Vagina (tissue), 2 donors: Measurements from ENCODE around the gene ZNF844. TPM values are rescaled to one million over a fixed set of nuclear protein-coding genes. Genes with fewer than 3 reads are reported as not detected.

Source experiments
- DNase-seq, 2 donors: peaks; one replicate each; pipeline ENCODE4 v3.0.0-alpha.2; 2017; ENCODE audit errors: extremely low spot score in 2 of 2
- H3K27ac ChIP-seq: fragments of 200-600 bp; sonication (generic); one replicate; pipeline ENCODE4 v1.5.1; 2019
- H3K27me3 ChIP-seq: fragments of 200-600 bp; sonication (generic); one replicate; pipeline ENCODE4 v1.5.1; 2019
- H3K36me3 ChIP-seq, 2 donors: fragments of 200-600 bp; sonication (generic); one replicate each; pipeline ENCODE4 v1.5.1; 2017 to 2019
- H3K4me1 ChIP-seq: fragments of 200-600 bp; sonication (generic); one replicate; pipeline ENCODE4 v1.5.1; 2019
- H3K4me3 ChIP-seq, 2 donors: fragments of 200-600 bp; sonication (generic); 1 replicate in 1 of 2; 2 replicates in 1 of 2; pipeline ENCODE4 v1.5.1; 2016 to 2019
- H3K9me3 ChIP-seq: fragments of 200-600 bp; sonication (generic); one replicate; pipeline ENCODE4 v1.5.1; 2019
- POLR2A ChIP-seq, 2 donors: fragments of 450-650 bp; IDR thresholded peaks; one replicate each; pipeline ENCODE4 v1.6.1; 2017; ENCODE audit warnings: antibody characterized with exemption in 2 of 2, mild to moderate bottlenecking in 2 of 2, moderate library complexity in 2 of 2
- POLR2AphosphoS5 ChIP-seq, 2 donors: sonication (generic); formaldehyde crosslinking; IDR thresholded peaks; one replicate each; pipeline ENCODE4 v1.9.0; 2017; ENCODE audit warnings: antibody characterized with exemption in 2 of 2, mild to moderate bottlenecking in 2 of 2, low read depth in 1 of 2; ENCODE audit not compliant: insufficient read depth in 1 of 2
- intact Hi-C: fragments of 100-400 bp; cut with DNase I; formaldehyde crosslinking; loops from one replicate; pipeline ENCODE4 v1.15.1; 2023
- total RNA-seq: library from RNA; depleted of rRNA; stranded (reverse); fragments of >200 nt; gene quantifications from one replicate; pipeline ENCODE4 v1.2.3, GENCODE V29; 2016
- TF ChIP-seq, protein P1 (sequence below), 3 experiments: fragments of 450-650 bp in 2 of 3; fragments of 200-600 bp in 1 of 3; sonication (generic) in 1 of 3; IDR thresholded peaks; one replicate each; pipeline ENCODE4 v1.5.1; 2017 to 2019; ENCODE audit warnings: antibody characterized with exemption in 3 of 3, mild to moderate bottlenecking in 2 of 3, moderate library complexity in 2 of 3

ZNF844 gene
- total RNA-seq, 1 donor from 2014 or later = 7.4 TPM

- no peak for DNase-seq
- TF ChIP-seq, protein P1, sequence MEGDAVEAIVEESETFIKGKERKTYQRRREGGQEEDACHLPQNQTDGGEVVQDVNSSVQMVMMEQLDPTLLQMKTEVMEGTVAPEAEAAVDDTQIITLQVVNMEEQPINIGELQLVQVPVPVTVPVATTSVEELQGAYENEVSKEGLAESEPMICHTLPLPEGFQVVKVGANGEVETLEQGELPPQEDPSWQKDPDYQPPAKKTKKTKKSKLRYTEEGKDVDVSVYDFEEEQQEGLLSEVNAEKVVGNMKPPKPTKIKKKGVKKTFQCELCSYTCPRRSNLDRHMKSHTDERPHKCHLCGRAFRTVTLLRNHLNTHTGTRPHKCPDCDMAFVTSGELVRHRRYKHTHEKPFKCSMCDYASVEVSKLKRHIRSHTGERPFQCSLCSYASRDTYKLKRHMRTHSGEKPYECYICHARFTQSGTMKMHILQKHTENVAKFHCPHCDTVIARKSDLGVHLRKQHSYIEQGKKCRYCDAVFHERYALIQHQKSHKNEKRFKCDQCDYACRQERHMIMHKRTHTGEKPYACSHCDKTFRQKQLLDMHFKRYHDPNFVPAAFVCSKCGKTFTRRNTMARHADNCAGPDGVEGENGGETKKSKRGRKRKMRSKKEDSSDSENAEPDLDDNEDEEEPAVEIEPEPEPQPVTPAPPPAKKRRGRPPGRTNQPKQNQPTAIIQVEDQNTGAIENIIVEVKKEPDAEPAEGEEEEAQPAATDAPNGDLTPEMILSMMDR (IDR thresholded peaks at IDR 0.05) = no peak
- no peak for TF ChIP-seq POLR2AphosphoS5 (IDR thresholded peaks at IDR 0.05; ENCODE audit: insufficient read depth in 1 of 2, low read depth in 1 of 2)
- no peak for TF ChIP-seq POLR2A (IDR thresholded peaks at IDR 0.05)
- H3K36me3 ChIP-seq = peaks cover 0 to 18% of the 10 kb centered on the region in 2 donors
- no peaks in the 10 kb centered on the region for H3K27me3 ChIP-seq
- H3K27ac ChIP-seq = no peak overlapping the region
- H3K4me1 ChIP-seq = no peaks in the 10 kb centered on the region
- H3K4me3 ChIP-seq = no peak overlapping the region
- intact Hi-C loops = no loop called here
- no peaks in the 10 kb centered on the region for H3K9me3 ChIP-seq
Measured at GRCh38 chr19:12111176-12111575, 46.6 kb downstream of the ZNF844 start.

DNA sequence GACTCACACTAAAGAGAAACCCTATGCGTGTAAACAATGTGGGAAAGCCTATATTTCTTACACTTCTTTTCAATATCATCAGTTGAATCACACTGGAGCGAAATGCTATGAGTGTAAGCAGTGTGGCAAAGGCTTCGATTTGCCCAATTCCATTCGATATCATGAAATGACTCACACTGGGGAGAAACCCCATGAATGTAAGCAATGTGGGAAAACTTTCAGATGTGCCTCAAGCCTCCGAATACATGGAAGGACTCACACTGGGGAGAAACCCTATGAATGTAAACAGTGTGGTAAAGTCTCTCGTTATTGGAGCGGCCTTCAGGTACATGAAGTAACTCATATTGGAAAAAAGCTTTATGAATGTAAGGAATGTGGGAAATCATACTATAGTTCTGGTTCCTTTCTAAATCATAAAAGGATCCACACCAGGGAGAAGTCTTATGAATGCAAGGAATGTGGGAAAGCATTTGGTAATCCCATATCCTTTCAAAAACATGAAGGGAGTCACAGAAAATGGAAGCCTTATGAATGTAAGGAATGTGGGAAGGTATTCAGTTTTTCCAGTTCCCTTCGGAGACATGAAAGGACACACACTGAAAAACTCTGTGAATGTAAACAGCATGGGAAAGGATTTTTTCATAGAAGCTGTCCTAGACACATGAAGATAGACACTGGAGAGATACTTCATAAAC is 47.6 kb downstream of the ZNF844 start:
- intact Hi-C loops = no loop called here
- TF ChIP-seq, protein P1 (IDR thresholded peaks at IDR 0.05) = no peak
- H3K36me3 ChIP-seq = peaks cover 0 to 18% of the 10 kb centered on the region in 2 donors
- no peaks in the 10 kb centered on the region for H3K9me3 ChIP-seq
- H3K4me3 ChIP-seq = no peak overlapping the region
- H3K4me1 ChIP-seq = no peaks in the 10 kb centered on the region
- no peak for DNase-seq
- H3K27me3 ChIP-seq = no peaks in the 10 kb centered on the region
- no peak overlapping the region for H3K27ac ChIP-seq

GRCh38 chr19:12112701-12113100 is 48.2 kb downstream of the ZNF844 start:
- Histone ChIP-seq H3K4me3 (no peak overlapping the region), H3K27me3 (no peaks in the 10 kb centered on the region), H3K4me1 (no peaks in the 10 kb centered on the region), H3K9me3 (no peaks in the 10 kb centered on the region), H3K27ac (no peak overlapping the region), H3K36me3 (peaks cover 0 to 18% of the 10 kb centered on the region in 2 donors)
- TF ChIP-seq POLR2AphosphoS5 (IDR thresholded peaks at IDR 0.05; ENCODE audit: insufficient read depth in 1 of 2, low read depth in 1 of 2) (no peak), POLR2A (IDR thresholded peaks at IDR 0.05) (no peak)
- TF ChIP-seq, protein P1 (IDR thresholded peaks at IDR 0.05) = no peak
- intact Hi-C loops = no loop called here
- DNase-seq = no peak

- Histone ChIP-seq H3K4me3 (no peak overlapping the region), H3K4me1 (no peaks in the 10 kb centered on the region), H3K36me3 (peaks cover 0 to 18% of the 10 kb centered on the region in 2 donors), H3K27ac (no peak overlapping the region), H3K27me3 (no peaks in the 10 kb centered on the region), H3K9me3 (no peaks in the 10 kb centered on the region)
- no peak for DNase-seq
- TF ChIP-seq, protein P1 (IDR thresholded peaks at IDR 0.05) = no peak
- TF ChIP-seq POLR2AphosphoS5 (IDR thresholded peaks at IDR 0.05; ENCODE audit: insufficient read depth in 1 of 2, low read depth in 1 of 2) (no peak), POLR2A (IDR thresholded peaks at IDR 0.05) (no peak)
- intact Hi-C loops = no loop called here
Measured at GRCh38 chr19:12113121-12113520, 48.6 kb downstream of the ZNF844 start.

GRCh38 chr19:12117201-12117970 is 52.9 kb downstream of the ZNF844 start:
- no peak for DNase-seq
- no peaks in the 10 kb centered on the region for H3K9me3 ChIP-seq
- no peak overlapping the region for H3K4me3 ChIP-seq
- no peaks in the 10 kb centered on the region for H3K4me1 ChIP-seq
- no peaks in the 10 kb centered on the region for H3K36me3 ChIP-seq
- no peaks in the 10 kb centered on the region for H3K27me3 ChIP-seq
- TF ChIP-seq POLR2AphosphoS5 (IDR thresholded peaks at IDR 0.05; ENCODE audit: insufficient read depth in 1 of 2, low read depth in 1 of 2) = no peak
- intact Hi-C loops = no loop called here
- no peak overlapping the region for H3K27ac ChIP-seq
